ENCODE measurements around the gene CRADD.

The CRADD gene

DNA sequence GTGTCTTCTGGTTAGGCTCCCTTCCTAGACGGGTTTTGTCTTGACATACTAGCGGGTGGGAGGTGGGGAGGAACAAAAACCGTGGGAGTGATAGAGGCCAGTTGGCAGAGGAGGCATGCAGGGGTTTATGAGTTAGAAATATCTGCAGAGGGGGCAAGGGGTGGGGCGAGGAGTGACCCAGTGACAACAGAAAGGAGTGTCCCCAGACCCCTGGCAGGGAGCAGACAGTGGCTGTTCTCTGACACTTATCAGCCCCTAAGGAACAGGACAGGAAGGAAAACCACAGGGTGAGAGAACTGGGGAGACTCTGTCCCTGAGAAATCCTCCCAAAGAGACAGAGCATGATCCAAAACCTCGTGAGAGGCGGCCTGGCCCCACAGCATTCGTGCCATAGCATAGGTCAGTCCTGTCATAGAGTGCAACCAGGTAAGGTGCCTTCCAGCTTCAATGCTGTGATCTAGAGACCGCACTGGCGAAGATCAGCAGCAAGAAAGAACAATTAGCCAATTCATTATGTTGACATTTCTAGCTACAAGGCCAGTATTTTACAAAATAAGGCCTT lies 141.4 kb downstream of the CRADD start:
- no peak overlapping the region for H3K4me3 ChIP-seq (ENCODE audit: low read length)
- DNase-seq (ENCODE audit: low read depth, low spot score) = no peak

DNA sequence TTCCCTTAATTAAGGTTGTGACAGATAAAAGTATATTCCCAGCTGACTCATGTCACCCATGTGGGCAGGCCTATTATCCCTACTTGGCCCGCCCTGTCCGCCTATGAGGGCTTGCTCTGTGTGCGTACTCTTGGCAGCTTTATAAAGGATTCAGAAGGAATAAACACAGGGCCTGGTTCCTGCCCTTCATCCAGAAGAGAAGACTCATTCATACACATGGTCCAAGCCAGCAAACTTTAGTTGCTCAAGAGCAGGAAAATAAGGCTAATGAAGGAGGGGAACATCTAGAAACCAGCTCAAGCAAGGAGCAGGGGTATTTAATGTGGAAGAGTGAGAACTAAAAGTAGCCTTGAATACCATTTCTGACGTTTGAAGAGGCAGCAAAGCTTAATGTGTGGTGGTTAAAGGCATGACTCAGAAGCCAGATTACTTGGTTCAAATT lies 141.9 kb downstream of the CRADD start:
- no peak for DNase-seq (ENCODE audit: low read depth, low spot score)
- H3K4me3 ChIP-seq (ENCODE audit: low read length) = no peak overlapping the region

DNA sequence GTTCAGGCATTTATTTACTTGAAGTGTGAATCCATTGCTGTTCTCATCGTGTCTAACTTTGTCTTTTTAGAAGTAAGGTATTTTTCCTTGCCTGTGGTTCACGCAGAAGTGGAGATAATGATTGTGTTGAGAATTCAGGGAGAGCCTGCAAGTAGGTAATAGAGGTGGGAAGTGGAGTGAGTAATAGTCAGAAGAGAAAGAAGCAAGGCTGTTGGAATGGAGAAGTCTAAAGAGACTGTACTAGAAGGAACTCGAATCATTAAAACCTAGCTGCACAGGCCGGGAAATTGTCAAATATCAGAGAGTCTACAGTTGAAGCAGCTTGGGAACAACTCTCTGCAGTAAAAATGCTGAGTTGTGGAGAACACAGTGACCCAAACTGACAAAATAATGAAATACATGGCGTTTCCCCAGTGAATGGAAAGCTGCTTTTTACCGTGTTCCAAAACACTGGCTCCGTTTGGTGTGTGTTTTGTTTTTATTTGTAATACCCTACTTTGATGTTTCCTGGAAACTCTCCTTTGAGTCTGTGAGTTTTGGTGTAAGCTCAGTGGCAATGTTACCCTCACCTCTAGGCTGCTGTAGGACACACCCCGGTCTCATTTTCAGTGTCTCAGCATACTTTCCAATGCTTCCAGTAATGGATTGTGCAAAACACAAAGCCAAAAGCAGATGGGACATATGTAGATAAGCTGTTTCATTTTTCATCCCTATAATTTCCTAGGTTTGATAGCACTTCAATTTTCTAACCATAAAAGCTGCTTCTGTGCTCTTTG lies 146.6 kb downstream of the CRADD start:
- H3K4me3 ChIP-seq (ENCODE audit: low read length) = no peak overlapping the region
- no peak for DNase-seq (ENCODE audit: low read depth, low spot score)

GRCh38 chr12:93824514-93825500 lies 147.6 kb downstream of the CRADD start:
- no peak overlapping the region for H3K4me3 ChIP-seq (ENCODE audit: low read length)
- DNase-seq (ENCODE audit: low read depth, low spot score) = no peak

- no peak overlapping the region for H3K4me3 ChIP-seq (ENCODE audit: low read length)
- DNase-seq (ENCODE audit: low read depth, low spot score) = no peak
These were observed 148.3 kb downstream of the CRADD start for GRCh38 chr12:93825501-93825888.

GRCh38 chr12:93825931-93826555 lies 148.9 kb downstream of the CRADD start:
- DNase-seq (ENCODE audit: low read depth, low spot score) = no peak
- no peak overlapping the region for H3K4me3 ChIP-seq (ENCODE audit: low read length)

- H3K4me3 ChIP-seq (ENCODE audit: low read length) = no peak overlapping the region
These were observed 150.0 kb downstream of the CRADD start for GRCh38 chr12:93827179-93827578.

GRCh38 chr12:93827669-93828068 lies 150.5 kb downstream of the CRADD start:
- no peak overlapping the region for H3K4me3 ChIP-seq (ENCODE audit: low read length)
- DNase-seq (ENCODE audit: low read depth, low spot score) = no peak

More at GRCh38 chr12:93827179-93827578, 150.0 kb downstream of the CRADD start:
- DNase-seq (ENCODE audit: low read depth, low spot score) = no peak

- DNase-seq (ENCODE audit: low read depth, low spot score) = no peak
- no peak overlapping the region for H3K4me3 ChIP-seq (ENCODE audit: low read length)
These were observed 151.8 kb downstream of the CRADD start for GRCh38 chr12:93829016-93829415.

DNA sequence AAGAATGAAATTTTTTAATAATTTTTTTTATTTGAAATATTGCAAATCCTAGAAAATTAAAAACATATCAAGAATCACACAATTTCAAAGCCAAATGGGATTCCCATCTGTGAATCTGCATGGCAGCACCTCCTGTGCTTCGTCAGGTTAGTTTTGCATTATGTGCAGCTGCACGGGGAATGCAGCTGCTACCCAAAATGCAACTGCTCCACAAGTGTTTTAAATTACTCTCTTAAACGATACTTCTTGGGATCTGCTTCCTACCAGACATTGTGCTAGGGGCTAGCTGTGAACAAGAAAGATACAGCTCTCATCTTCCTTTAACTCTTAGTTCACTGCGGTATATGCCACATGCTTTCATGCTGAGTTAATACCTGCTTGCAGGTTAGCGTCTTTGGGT lies 154.2 kb downstream of the CRADD start:
- DNase-seq (ENCODE audit: low read depth, low spot score) = no peak
- no peak overlapping the region for H3K4me3 ChIP-seq (ENCODE audit: low read length)

DNA sequence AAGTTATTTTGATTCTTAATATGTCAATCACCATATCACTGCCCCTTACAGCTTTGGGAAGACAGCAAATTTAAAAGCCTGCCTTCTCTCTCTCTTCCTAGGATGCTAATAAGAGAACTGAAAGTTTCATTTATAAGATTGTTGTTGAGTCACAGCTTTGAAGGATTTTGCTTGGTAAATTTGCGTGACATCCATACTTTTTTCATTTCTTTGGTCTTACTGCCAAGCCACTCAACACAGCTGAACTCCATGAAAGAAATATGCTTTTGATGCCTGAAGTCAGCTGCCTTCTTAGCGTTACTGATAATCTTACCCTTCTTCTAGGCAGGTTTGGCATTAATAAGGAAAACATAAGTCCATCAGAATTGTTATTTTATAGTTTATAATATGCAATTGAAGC lies 155.0 kb downstream of the CRADD start:
- DNase-seq (ENCODE audit: low read depth, low spot score) = no peak
- no peak overlapping the region for H3K4me3 ChIP-seq (ENCODE audit: low read length)

DNA sequence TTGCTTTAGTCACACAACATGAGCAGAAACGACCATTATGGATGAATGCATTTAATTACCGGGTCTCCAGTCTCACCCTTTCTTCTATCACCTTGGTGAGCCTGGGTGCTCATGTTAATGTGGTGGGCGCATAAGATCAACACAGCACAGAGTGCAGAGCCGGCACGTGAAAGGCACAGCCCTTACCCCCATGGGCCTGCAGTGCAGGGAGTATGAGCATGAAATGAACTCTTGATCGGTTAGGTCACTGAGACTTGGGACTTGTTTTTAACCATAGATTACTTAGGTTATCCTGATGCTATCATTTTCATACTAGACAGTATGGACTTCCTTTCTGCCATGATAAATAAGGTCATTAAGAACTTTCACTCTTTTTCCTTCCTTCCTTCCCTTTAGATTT lies 156.8 kb downstream of the CRADD start:
- no peak for DNase-seq (ENCODE audit: low read depth, low spot score)
- H3K4me3 ChIP-seq (ENCODE audit: low read length) = no peak overlapping the region

- DNase-seq (ENCODE audit: low read depth, low spot score) = no peak
- no peak overlapping the region for H3K4me3 ChIP-seq (ENCODE audit: low read length)
These were observed 159.6 kb downstream of the CRADD start for GRCh38 chr12:93836620-93837260.

DNA sequence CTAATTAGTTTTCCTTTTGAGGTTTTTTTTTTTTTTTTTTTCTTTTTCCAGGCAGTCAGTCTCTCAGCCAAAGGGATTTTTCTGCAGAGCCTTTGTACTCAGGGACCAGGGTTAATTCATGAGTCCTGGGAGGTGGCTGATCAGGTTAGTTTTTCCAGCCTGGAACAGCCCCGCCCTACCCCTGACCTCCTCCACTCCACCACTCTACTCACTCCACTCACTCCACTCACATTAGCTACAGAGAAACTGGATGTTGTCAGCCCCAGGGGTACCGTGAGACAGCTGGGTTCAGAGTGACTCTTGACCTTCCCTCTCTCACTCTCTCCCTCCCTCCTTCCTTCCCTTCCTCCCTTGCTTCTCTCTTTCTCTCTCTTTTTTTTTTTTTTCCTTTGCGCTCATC lies 161.0 kb downstream of the CRADD start:
- H3K4me3 ChIP-seq (ENCODE audit: low read length) = no peak overlapping the region
- DNase-seq (ENCODE audit: low read depth, low spot score) = no peak

DNA sequence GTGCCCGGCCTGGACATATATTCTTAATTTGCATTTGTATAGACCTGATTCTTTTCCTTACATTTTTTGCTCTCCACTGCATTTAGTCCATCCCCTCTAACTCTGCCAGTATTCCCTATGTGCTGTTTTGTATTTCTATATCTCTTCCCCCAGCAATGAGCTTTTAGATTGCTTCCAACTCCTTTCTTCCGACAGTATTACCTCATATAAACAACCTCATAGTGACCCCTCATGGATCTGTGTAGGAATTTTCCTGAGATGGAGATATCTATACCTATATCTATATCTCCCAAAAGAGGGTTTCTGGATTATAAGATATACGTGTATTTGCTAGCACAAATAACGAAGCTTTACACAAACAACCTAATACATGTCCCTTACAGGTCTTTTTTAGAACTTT lies 161.9 kb downstream of the CRADD start:
- DNase-seq (ENCODE audit: low read depth, low spot score) = no peak
- no peak overlapping the region for H3K4me3 ChIP-seq (ENCODE audit: low read length)

DNA sequence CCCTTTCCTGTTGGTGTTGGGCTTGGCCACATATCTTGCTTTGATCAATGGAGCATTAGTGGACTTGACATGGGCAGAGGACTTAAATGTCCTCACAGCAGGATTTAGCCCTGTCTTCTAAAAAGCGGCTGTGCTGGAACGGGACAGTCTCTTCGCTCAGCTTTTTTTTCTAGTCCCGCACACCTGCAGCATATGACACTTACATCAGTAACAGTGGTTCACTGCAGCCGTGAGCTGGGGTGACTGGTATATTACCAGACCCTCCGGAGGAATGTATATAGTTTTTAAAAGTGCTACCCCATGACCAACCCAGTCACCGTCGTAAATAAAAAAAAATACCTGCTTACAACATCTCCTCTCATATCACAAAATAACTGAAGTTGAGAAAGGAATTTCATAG lies 164.5 kb downstream of the CRADD start:
- DNase-seq (ENCODE audit: low read depth, low spot score) = no peak

DNA sequence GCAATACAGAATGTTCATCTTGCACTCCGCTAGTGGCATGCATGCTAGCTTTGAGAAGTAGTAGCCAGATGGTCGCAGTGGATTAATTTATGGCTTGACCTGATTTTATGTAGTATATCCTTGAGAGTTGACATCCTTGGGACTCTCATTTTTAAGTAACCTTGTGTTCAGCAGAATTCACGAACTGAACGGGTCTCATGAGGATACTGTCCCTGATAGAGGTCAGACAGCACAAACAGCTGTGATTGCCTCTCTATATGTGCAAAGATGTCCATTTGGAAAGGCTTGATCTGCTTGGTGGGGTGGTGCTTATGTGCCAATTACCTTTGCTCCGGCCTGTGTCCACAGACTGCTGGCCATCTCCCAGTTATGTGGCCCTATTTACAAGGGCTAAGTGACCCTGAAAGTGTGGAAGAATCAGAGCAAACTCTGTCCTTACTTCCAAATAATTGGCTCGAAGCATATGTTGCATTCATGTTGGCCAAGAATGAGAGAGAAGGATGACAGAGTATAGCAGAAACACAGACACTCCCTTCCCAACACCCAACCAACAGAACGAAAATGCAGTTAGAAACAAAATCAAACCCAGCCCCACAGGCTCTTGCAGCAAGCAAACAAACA lies 167.1 kb downstream of the CRADD start:
- no peak overlapping the region for H3K4me3 ChIP-seq (ENCODE audit: low read length)
- DNase-seq (ENCODE audit: low read depth, low spot score) = no peak

More for the DNA sequence above, 164.5 kb downstream of the CRADD start:
- no peak overlapping the region for H3K4me3 ChIP-seq (ENCODE audit: low read length)

DNA sequence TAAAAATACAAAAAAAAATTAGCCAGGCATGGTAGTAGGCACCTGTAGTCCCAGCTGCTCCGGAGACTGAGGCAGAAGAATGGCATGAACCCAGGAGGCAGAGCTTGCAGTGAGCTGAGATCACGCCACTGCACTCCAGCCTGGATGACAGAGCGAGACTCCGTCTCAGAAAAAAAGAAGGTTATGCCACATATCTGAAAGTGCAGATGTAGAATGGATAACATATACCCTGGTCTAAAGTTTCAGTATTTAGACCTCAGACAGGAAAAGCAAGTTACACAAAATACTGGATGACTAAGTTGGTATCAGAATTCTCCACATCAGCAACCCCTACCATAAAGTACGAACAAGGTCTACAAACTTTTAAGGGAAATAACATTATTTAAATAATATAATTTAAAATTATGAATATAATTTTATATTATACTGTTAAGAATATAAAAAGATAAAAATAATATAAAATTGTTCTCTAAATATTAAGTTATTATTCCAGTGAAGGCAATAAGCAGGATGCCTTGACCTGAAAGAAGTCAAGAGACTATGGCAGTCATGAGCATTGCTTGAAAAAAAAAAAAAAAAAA lies 169.9 kb downstream of the CRADD start:
- no peak for DNase-seq (ENCODE audit: low read depth, low spot score)
- H3K4me3 ChIP-seq (ENCODE audit: low read length) = no peak overlapping the region

Measured in Jurkat, Clone E6-1 (cell line).